Measurements from ENCODE around the gene COL4A2. TPM values are rescaled to one million over a fixed set of nuclear protein-coding genes. Genes with fewer than 3 reads are reported as not detected.

COL4A2 gene
- total RNA-seq, 1 donor from 2014 or later: 56.8 TPM

DNA sequence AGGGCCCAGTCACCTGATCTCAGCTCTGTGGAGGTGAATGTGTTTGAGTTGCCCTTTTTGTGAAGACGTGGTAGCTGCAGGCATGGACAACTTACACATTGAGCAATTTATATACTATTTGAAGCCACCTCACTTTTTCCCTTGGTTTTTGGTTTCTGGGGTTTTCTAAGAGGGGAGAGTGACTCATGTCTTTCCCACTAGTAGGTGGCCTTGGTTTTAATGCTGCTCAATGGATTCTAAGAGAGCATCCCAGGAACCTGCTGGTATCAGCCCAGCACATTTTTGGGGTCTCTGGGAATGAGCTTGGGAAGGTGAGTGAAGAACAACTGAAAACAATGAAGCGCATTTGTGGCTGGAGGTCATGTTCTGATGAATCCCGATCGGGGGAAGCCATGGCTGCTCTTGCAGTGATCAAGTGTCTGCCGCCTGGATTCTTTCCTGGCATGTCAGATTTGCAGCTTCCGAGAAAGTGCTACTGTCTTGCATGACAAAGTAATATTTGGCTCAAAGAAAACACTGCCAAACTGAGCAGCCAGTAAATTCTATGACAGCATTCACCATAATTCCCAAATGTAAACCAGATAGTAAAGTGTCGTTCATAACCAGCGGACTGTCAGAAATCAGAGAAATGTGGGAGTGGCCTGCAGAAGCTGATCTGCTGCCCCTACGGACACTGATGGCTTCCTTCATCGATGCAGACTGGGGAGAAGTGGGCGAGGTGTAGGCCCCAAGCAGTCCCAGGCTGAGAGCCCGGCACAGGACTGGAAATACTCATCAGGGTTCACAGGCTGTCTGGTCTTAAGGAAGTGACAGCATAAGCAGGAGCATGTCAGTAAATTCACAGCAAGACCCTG lies 98.7 kb downstream of the COL4A2 start:
- no peak for DNase-seq

DNA sequence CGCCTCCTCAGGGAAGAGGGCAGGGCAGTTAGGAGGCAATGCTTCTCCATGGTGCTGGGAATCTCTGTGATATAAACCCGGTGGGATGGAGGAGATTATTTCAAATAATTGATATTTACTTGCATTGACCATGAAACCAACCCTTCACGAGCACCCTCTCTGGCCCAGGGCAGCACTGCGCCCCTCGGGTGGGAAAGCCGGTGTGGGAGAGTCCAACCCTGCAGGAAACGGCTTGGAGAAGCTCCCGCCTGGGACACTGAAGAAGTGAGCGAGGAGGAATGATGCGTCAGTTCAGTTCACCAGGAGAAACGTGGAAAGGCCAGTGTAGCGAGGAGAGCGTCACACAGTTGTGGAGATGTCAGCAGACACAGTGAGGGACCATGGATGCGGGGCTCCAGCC lies 99.9 kb downstream of the COL4A2 start:
- no peak for DNase-seq

DNA sequence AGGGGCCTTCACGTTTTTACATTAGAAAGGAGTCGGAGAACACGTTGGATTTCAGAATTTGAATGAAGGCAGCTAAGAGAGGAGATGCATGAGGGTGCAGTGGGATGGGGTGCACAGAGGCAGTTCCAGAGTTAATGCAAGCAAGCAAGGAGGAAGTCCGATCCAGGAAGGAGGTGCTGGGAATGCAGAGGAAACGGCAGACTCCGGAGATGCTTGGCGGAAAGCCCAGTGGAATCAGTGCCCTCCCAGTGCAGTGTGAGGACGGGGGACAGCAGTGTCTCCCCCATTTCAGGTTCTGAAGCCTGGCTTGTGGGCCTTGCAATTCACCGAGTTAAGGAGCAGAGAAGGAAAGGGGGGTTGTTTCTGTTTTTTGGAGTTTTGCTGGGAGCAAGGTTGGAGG lies 100.4 kb downstream of the COL4A2 start:
- DNase-seq: no peak

DNA sequence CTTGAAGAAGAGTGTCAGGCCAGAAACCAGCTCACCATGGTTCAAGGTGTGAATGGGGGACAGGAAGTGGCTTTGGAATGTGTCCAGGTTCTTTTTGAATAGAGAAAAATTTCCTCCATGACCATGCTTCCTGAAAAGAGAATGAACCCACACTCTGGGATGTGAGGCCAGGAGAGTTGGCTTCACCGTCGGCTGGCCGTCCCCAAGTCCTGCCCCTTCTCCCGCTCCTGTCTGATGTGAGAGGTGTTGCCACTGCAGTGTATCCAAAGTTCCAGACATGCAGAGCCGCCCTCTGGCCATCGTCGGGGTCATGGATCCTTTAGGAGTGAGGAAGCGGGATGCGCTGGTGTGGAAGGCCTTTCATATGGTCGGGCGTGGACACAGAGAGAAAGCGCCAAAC lies 101.2 kb downstream of the COL4A2 start:
- no peak for DNase-seq

DNA sequence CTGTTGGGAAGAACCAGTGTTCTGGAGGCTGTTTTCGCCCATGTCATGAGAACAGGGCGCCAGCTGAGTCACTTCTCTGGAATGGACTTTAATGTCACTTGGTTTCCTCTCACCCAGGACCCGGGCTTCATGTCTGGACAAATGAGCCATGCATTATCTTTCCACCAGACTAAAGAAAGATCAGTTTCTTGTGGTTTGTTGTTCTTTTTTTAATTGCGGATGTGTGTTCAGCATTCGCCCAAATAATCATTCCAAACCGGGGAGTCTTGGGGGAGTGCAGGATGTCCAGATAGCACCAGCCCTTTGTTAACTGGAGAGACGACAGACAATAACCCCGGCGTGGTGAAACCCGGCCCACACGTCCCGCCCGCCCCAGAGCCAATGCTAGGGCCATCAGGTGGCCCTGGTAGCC lies 102.5 kb downstream of the COL4A2 start:
- DNase-seq: no peak

DNA sequence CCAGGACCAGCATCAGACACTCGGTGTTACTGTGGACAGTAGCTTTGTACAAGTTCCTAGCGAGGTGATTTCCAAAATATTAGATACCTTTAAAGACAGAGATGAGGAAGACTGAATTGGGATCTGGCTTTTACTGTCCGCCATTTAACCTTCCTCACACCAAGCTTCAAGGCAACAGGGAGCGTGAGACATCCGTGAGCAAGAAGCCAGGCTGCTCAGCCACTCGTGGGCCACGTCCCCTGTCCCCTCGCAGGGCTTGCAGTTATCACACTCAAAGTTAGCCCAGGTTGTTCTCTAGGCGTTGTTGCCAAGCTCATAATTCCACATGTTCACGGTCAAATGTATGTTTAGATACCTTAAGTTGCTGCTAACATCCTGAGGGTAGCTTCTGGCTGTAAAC lies 102.9 kb downstream of the COL4A2 start:
- DNase-seq: no peak

DNA sequence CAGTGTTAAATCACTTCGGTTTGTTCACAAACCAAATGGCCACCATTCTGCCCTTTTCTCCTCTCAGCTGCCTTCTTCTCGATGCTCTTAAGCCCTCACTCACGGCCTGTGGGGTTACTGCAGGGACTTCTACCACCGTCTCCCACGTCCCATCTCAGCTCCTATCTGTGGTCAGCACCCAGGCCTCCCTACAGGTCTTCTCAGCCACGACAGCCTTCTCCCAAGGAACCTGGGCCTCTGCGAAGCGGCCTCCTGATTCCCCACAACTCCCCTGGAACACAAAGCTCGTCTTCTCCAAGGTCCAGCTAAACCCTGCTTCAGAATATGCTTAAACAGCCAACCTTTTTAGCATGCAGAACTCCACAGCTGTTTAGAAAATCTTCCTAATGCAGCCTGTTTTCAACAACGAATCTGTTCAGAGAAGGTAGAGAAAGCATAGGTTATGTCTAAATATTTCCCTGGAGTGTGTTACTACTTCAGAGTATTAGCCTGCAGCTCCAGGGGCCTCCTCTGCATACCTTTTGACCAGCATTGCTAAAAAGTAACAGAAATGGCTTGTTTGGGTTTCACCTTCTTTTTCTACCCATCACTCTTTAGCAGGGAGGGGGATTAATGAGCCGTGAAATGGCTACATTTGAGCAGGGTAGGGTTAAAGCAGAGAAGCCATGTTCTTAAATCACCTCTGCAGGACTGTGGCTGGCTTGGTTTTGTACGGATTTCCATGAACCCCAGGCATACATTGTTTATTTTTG lies 104.0 kb downstream of the COL4A2 start:
- DNase-seq: no peak

DNA sequence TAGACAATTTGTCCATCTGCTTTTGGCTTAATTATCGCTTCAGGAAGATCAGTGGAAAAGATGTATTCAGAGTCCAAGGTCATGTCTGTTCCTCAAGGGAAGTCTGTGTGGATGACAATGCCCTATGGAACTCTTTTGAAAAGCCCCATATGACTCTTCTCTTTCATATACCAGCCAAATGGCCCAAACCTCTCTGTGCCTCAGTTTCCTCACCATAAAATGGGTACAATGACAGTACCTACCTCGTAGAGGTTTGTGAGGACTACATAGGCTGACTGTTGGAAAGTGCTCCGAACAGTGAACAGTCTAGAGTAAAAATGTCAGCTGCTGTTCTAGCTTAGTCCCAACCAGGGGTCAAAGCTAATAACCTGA lies 104.6 kb downstream of the COL4A2 start:
- no peak for DNase-seq

DNA sequence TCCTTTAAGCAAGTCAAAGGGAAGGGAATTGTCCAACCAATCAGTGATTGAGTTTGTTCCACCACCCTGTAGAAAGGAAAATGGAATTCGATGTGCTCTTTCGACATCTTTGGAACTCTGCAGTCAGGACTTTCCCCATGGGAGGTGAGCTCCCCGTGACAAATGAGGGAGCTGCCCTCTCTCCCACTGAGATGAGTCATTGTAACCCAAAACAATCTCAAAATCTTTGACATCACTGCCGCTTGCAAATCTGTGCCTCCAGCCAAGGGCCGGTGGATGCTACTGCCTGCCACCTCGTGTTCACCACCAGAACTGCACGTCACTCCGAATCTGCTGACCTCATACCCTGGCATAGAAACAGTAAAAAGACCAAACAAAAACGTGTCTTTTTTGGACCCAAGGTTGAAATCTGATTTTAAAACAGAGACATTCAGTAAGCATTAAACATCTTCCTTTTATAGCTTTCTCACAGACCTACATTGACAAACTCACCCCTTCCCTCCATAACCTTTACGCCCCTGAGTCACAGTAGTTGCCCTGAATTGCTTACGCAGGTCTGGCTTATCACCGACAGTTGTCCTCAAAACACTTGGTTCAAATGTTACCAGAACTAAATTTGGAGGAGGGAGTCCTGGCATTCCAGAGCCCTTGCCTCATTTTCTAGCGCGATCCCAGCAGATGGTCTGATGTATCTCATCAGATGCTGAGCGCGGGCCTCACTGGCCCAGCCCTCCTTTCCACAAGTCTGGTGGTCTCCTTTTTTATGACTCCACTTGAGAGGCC lies 105.2 kb downstream of the COL4A2 start:
- peak; percentile 74 for DNase-seq

DNA sequence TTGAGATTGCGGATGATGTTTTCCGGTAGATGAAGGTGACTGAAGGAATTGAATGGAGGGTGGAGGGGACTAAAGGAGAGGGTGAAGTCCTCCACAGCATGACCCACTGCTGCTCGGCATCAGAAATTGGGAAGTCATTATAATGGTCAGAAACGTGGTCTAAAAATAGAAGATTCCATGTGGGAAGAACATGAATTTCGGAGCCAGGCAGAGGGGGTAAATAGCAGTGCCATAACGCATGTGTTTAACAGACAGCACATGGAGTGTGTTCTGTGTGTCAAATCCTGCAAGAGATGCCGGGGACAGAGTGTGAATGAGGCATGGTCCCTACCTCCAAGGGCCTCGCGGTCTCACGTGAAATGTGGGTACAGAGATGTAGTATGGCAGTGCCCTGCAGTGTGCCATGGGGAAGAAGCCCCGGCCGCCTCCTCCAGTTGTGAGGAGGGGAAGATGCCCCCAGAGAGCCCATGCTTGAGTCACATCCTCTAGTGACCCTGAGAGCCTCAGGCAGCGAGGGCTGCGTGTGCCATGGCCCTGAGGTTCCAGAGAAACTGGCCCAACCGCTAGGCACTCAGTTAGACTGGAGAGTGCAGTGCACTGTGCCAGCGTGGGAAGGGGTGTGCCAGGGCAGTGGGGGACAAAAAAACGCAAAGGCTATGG lies 106.1 kb downstream of the COL4A2 start:
- no peak for DNase-seq

DNA sequence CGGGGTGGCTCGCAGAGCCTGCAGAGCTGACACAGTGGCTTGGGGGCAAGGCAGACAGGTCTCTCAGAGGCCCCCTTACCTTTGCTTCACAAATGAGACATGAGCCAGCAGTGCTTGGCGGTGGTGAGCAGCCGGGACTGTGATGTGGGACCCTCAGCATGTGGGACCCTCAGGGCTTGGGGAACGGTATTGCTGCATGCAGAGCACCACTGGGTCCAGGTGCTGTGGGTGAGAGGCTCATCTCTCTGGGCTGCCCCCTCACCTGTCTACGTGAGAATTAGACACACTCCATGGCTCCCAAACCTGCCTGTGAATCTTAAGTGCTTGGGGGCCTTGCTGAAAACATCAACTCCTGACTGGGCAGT lies 106.6 kb downstream of the COL4A2 start:
- no peak for DNase-seq

DNA sequence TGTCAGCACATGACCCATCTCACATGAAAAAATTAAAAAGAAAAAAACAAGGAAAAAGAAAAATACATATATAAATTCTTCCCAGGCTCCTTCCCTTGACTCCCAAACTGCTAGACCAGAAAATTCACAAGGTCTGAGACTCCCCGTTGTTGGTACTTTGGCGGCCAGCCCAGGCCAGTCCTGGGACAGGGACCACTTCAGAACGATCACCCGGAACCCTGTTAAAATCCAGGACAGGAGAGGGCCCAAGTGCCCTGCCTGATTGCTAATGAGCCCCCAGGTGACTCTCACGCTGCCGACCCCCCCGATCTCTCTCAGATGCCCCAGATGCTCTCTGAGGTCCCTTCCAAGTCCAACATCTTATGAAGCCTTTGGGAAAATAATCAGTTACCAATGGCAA lies 107.2 kb downstream of the COL4A2 start:
- DNase-seq: no peak

DNA sequence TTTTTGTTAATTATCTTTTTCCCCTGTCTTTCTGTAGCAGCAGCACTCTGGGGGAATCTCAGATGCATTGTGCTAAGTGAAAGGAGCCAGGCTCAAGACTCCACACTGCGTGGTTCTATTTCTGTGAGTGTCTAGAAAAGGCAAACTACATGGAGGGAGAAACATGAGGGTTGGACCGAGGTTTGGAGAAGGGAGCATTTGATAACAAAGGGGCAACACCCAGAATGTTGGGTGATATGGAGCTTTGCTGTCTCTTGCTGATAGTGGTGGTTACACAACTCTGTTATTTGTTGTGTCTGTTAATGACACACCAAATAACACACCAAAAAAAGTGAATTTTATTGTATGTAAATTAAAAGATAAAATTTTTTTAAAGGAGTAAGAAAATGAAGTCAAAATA lies 107.8 kb downstream of the COL4A2 start:
- no peak for DNase-seq

DNA sequence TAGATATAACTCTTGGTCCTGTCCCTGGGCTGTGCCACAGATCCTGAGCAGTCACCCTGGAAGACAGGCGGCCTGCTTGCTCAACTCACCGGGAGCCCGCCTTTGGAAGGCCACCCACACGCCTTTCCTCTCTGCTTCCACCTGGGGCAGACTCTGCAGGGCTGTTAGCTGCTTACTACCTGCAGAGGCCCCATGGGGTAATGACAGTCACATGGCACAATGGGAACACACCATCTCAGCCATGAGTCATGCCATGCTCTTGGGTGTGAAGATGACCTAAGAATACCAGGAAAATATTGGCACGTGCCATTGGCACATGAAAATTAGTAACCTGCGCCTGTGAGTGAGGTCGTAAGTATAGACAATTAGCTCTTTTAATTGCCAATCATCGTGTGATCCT lies 108.6 kb downstream of the COL4A2 start:
- no peak for DNase-seq

DNA sequence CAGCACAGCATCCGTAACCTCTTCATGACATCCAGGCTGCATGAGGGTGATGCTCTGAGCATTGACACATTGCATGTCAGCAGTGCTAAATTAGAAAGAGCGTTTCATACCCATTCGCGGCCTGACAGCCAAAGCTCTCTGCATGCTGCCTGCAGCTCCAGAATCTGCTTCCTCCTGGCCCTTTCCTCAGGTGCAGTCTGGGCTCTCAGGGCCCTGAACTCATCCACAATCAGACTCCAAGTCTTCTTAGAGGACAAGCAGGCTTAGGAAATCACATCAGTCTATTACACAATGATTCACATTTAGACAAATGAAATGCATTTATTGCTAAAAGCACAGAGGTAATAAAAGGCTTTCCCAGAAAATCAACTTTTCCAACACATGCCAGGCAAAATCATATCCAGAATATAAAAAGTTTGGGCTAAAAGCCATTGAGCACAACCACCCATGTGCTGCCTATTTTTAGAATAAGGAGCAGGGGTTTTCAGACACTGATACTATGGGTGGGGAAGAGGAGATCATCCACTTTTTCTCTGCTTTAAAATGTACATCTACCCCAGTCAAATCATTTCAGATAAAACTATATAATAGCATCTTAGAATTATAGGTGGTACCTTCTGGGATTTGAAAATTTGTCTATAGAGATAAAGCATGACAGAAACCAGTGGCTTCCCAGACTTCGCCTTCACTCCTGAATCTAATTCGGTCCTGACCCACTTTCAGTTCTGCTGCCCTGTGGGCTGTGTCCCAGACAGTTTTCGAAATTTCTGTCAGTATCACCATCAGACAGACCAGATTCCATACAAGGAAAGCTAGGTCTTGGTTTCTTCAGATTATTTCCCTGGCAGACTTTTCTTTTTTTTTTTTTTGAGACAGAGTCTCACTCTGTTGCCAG lies 109.3 kb downstream of the COL4A2 start:
- DNase-seq: no peak

DNA sequence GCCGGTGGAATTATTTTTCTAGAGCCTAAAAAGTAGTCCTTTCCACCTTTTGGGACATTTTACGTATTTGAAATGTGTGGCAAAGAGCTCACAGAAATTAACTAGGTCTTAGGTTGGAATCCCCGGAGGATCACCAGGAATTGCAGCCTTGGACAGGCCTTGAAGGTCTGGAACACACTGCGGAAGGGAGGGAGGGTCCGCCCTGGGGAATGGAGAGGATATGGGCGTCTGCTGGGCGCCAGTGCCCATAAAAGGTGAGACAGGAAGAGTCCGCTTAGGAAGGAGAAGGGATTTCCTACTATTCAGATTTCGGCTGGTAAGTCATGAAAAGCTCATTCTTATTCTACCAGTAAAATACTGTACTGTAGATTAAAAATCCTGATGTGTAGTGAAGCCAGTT lies 111.9 kb downstream of the COL4A2 start:
- no peak for DNase-seq

DNA sequence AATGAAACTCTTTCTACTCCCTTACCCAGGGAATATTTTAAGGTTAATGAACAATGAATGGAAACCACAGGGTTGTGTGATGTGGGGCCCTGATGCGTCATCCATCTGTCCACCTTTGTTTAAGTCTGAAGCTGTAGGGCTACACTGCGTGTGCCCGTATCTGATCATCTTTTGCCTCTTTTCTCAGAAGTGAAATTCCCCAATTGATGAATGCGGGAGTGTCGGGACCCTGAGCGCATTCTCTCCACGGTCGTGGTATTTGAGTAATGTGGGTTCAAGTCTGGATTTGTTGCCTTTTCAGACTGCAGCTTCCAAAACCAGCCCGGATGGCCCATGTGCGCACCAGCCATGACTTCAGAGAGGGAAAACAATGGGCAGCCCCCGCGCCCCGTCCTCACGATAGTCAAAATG lies 112.3 kb downstream of the COL4A2 start:
- DNase-seq: no peak

DNA sequence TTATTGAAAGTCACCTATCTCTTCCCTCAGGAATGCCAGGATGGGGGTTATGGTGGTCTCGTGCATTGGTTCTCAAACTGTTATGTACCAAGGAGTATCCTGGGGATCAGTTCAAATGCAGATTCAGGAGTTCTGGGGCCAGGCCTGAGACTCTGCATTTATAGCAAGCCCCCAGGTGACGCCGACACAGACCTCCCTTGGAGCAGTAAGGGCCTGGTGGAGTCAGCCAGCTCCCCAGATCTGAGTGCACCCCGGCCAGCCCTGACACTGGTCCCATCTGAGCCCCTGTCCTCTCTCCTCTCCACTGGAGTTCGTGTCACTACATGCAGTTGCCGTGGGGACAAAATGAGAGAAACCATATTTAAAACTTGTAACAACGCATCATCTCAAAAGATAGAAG lies 112.9 kb downstream of the COL4A2 start:
- DNase-seq: no peak

DNA sequence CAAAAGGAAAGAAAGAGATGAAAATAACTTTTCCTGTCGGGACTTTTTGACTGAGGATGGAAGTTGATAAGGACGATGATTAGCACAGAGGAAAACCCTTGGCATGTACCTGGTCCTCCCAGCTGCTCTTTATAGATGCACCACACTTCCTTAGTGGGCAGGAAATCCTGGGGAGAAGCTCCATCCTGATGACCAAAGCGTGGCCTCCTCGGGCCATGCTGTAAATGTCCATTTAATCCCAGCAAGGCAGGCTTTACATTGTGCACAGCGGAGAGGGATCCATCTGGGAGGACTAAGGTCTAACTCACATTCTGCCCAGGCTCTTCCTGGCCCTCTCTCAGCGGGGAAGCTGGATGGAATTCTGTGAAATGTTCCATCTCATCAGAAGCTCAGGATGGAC lies 113.5 kb downstream of the COL4A2 start:
- no peak for DNase-seq

DNA sequence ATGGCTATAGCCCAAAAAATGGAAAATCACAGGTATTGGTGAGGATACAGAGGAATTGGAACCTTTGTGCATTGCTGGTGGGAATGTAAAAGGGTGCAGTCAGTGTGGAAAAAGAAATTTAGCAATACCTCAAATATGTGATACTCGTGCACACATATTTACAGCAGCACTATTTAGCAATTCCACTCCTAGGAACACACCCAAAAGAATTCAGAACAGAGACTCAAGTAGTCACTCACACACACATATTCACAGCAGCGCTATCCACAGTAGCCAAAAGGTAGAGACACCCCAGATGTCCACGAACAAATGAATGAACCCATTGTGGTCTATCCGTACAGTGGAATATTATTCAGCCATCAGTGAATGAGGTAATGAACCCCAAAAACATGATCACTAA lies 114.0 kb downstream of the COL4A2 start:
- DNase-seq: no peak

DNA sequence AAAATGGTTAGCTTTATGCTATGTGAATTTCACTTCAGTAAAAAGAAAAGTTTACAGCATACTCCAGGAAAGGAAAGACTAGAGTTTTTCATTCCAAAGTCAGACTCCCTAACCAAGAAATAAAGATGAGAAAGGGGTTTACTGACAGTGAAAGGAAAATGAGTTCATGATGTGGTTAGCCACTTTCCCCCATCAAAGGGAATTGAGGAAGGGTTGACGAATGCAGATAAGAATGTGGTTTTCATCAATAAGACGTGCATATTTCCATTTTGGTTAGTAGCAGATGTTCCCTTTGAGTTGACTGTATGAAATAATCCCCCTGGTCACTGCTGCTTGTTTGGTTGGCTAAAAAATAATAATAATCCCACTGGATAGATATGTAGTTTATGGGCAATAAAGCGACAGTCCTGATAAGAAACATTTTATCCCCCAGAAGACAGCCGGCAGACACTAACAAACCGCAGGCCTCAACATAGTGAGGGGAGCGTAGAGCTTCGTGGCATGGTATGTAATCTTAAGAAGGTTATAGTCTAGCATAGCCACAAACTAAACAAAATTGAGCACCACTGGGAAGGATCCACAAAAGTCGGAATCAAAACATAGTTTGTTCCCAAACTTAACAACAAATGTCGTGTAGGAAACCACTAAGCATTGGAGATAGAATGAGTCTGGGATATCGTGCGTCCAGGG lies 114.8 kb downstream of the COL4A2 start:
- DNase-seq: no peak
